ENCODE results near the gene DAB2. TPM values are rescaled to one million over a fixed set of nuclear protein-coding genes. Genes with fewer than 3 reads are reported as not detected.
"Not testable (repeated sequence)": the region's sequence is repeated elsewhere in the genome, so short reads cannot be mapped to it uniquely, and the experiment has no call there.

DAB2 gene
- total RNA-seq, 2 experiments from 2014 or later, result 0.25 to 0.28 TPM

DNA sequence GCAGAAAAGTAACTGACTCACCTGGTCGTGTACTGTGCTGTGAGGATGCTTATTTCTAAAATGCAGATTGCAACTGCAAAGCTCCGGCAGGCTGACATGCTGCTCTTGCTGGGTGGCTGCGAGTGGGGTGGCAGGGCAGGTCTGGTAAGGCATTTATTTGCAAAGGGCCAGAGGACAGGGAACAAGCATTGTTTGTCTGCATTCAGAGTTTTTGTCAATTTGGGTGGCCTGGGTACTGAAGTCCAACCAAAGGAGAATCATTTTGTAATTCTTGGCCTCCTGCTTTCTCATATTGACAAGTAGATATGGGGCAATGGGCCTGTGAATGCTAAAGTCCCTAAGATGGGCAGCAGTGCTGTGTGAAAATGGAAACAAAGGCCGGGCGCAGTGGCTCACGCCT lies 60.4 kb downstream of the DAB2 start, which contains the start of gene C9:
TSS of gene C9 (minus strand) at position 129 of the 400 bp plus-strand sequence. CDS start at position 98, 31 bp downstream.
- no peaks in the 10 kb centered on the region for H3K4me1 Mint-ChIP-seq
- no peaks in the 10 kb centered on the region for H3K27me3 Mint-ChIP-seq
- H3K9me3 Mint-ChIP-seq, result no peaks in the 10 kb centered on the region
- no peak for DNase-seq
- H3K27ac Mint-ChIP-seq, result no peak within 1 kb of the TSS
- H3K4me3 Mint-ChIP-seq, result no peak within 1 kb of the TSS
- no peaks in the 10 kb centered on the region for H3K36me3 Mint-ChIP-seq

DNA sequence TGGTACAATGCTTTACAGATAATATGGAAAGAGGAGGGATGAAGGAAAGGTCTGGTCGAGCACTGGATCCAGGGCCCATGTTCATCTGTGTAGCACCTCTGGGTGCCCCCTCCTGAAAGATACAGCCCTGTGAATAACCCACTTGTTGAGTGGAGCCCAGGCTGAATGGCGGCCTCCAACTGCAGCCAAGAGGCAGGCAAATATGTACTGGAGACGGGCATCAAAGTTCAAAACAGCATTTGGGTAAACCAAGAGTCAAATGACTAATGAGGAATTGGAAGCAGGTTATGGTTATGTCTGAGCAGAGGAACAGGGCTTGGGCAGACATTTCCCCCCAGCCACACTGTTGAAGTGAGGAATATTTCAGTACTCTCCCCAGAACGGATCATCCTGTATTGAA lies 61.6 kb downstream of the DAB2 start:
- Mint-ChIP-seq H3K27ac (no peak overlapping the region), H3K36me3 (no peaks in the 10 kb centered on the region)

DNA sequence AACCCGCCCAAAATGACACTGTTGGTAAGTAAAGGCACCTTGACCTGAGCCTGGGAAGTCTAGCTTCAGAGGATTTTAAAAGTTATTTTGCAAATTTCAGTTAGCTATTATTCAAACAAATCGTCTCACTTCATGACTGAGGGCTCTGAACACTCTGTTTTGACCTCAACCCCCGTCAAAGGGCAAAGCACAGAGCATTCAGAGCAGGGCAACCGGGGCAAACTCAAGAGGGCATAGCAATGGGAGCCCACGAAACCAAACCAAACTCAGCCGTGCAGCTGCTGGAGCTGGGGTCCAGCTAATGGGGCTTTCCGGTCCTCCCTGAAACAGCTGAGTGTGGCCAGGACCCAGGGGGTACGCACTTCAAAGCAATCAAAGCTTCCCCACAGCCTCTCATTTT lies 62.1 kb downstream of the DAB2 start:
- H3K9me3 Mint-ChIP-seq, result no peaks in the 10 kb centered on the region
- no peak overlapping the region for H3K4me3 Mint-ChIP-seq
- H3K4me1 Mint-ChIP-seq, result no peaks in the 10 kb centered on the region
- H3K36me3 Mint-ChIP-seq, result no peaks in the 10 kb centered on the region
- H3K27ac Mint-ChIP-seq, result no peak overlapping the region
- no peaks in the 10 kb centered on the region for H3K27me3 Mint-ChIP-seq
- DNase-seq, result no peak

More for the DNA sequence above, 61.6 kb downstream of the DAB2 start:
- Mint-ChIP-seq H3K27me3 (no peaks in the 10 kb centered on the region), H3K4me1 (no peaks in the 10 kb centered on the region), H3K4me3 (no peak overlapping the region), H3K9me3 (no peaks in the 10 kb centered on the region)
- DNase-seq, result no peak

DNA sequence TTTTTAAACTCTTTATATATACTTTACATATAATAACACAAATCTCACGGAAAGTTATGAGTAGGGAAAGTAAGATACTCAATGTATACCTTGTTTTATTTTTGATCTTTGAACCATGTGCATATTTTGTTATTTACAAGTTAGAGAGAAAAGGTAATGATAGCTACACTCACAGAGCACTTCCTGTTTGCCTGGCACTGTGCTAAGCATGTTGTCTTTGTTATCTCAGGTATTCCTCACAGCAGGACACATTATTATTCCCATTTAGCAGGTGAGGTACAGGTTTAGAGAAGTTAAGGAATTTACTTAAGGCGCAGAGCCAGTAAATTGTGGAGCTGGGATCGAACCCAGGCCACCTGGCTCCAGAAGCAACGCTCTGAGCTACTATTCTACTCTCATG lies 63.5 kb downstream of the DAB2 start:
- Mint-ChIP-seq H3K4me3 (no peak overlapping the region), H3K9me3 (no peaks in the 10 kb centered on the region), H3K27ac (no peak overlapping the region), H3K27me3 (no peaks in the 10 kb centered on the region), H3K4me1 (no peaks in the 10 kb centered on the region), H3K36me3 (no peaks in the 10 kb centered on the region)
- DNase-seq, result no peak

DNA sequence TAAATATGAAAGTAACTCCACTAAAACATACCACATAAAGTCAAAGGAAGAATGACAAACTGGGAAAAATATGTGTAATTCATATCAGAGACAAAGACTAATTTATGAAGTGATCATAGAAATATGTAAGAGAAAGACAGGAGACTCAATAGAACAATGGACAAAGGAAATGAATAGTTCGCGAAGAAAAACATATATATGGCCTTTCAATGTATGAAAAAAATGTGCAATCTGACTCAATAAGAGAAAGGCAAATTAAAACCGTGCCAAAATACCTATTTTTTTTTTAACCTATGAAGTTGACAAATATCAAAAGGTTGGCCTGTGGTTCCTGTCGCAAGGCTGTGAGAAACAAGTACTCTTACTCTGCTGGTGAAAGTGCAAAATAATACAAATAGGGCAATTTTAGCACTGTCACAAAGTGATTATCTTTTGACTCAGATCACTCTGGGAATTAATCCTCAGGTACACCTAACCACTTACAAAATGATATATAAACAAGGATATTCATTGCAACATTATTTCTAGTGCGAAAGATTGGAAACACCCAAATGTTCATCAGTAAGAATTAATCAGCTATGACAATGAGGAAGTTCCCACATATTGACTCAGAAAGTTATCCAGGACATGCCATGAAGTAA lies 64.2 kb downstream of the DAB2 start:
- Mint-ChIP-seq H3K4me3 (no peak overlapping the region), H3K36me3 (no peaks in the 10 kb centered on the region), H3K4me1 (no peaks in the 10 kb centered on the region), H3K27me3 (no peaks in the 10 kb centered on the region), H3K9me3 (no peaks in the 10 kb centered on the region), H3K27ac (no peak overlapping the region)
- no peak for DNase-seq

DNA sequence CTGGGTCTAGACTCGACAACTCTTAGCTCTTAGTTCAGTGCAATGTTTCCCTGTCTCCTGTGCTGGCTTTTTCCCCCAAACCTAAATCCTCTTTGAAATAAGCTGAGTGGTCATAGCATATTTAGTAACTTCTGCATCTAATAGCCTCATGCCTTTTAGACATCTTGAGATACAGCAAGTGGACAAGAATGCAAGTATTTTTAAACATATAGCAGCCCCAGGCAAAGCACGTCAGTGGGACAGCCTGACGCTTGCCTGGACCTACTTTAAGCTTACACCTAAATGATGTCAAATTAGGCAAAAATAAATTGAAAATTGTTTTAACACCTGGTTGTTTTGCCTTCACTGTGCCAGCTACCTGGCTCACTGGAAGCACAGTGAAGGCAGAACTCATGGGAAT lies 68.5 kb downstream of the DAB2 start:
- H3K36me3 Mint-ChIP-seq, result no peaks in the 10 kb centered on the region
- H3K4me3 Mint-ChIP-seq, result no peak overlapping the region
- no peaks in the 10 kb centered on the region for H3K27me3 Mint-ChIP-seq
- H3K9me3 Mint-ChIP-seq, result peaks cover 11% of the 10 kb centered on the region
- H3K27ac Mint-ChIP-seq, result no peak overlapping the region
- DNase-seq, result no peak
- peaks cover 2% of the 10 kb centered on the region for H3K4me1 Mint-ChIP-seq

DNA sequence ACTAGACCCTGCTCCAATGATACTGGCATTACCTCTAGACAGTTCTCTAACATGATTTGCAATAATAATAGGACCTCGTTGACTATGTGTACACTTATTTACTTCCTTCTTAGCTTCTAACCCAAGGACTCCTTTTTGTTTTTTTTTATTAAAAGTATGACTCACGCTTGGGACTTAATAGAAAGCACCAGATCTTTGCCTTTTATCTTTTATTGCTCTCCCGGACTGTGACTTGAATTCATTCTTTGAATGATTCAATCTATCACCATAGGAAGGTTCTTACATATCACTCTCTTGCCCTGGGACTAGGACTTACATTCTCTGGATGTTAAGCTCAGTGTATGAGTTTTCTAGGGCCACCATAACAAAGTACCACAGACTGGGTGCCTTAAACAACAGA lies 69.5 kb downstream of the DAB2 start:
- Mint-ChIP-seq H3K4me3 (no peak overlapping the region), H3K4me1 (peaks cover 2% of the 10 kb centered on the region), H3K27ac (no peak overlapping the region), H3K9me3 (peaks cover 11% of the 10 kb centered on the region), H3K36me3 (no peaks in the 10 kb centered on the region), H3K27me3 (no peaks in the 10 kb centered on the region)
- no peak for DNase-seq

DNA sequence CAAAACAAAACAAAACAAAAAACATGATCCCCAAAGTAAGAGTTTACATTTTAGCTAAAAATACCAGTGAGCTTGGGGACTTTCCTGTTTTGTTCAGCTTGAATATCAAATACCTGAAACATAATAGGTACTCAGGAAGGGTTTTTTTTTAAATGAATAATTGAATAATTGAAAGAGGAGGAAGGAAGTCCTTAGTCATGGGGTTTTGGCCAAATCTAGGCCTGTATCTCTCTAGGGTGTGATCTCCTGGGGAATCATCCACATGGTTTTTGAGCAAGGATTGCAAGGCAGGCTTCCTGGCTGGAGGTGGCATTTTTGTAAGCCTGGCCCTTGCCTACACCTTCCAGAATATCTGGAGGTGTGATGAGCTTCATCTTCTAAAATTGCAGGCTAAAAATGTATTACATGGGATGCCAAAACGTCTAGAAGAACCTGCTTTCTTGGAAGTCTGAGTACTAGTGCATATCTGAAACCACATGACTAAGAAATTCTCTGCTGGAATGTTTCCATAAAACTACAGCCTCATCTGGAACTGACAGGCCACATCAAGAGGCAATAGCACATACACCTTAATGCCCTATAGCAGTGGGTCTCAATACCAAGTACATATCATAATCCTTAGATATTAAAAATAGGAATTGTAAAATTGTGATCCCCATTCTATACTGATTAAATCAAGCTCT lies 70.9 kb downstream of the DAB2 start:
- DNase-seq, result no peak
- Mint-ChIP-seq H3K27ac (no peak overlapping the region), H3K9me3 (peaks cover 18% of the 10 kb centered on the region), H3K27me3 (no peaks in the 10 kb centered on the region), H3K4me3 (no peak overlapping the region), H3K4me1 (peaks cover 2% of the 10 kb centered on the region), H3K36me3 (no peaks in the 10 kb centered on the region)

DNA sequence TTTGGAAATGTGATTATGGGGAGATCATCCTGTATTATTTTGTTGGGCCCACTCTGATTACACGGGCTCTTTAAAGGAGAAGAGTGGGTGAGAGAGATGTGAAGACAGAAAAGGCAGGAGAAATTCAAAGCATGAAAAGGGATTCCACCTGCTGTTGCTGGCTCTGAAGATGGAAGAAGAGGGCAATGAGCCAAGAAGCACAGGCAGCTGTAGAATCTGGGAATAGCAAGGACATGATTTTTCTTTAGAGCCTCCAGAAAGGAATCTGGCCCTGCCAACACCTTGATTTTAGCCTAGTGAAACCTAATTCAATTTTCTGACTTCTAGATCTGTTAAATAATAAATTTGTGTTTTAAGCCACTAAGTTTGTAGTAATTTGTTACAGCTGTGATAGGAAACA lies 71.8 kb downstream of the DAB2 start:
- Mint-ChIP-seq H3K9me3 (peaks cover 18% of the 10 kb centered on the region), H3K27me3 (no peaks in the 10 kb centered on the region), H3K4me1 (peaks cover 2% of the 10 kb centered on the region), H3K36me3 (no peaks in the 10 kb centered on the region), H3K27ac (no peak overlapping the region), H3K4me3 (no peak overlapping the region)
- DNase-seq, result no peak

DNA sequence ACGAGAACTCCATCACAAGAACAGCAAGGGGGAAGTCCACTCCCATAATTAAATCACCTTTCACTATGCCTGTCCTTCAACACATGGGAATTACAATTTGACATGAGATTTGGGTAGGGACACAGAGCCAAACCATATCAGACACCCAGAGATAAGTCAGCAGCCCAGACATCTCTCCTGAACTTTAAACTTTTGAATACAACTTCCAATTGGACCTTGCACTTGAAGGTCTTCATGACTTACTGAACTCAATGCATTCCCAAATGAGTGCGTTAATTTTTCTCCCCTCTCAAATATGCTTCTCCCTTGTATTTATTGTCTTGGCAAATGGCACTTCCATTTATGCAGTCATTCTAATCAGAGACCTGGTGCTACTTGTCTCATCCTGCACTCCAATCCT lies 72.6 kb downstream of the DAB2 start:
- Mint-ChIP-seq H3K27ac (no peak overlapping the region), H3K4me3 (no peak overlapping the region), H3K27me3 (no peaks in the 10 kb centered on the region), H3K9me3 (peaks cover 18% of the 10 kb centered on the region), H3K36me3 (no peaks in the 10 kb centered on the region), H3K4me1 (peaks cover 2% of the 10 kb centered on the region)
- no peak for DNase-seq

DNA sequence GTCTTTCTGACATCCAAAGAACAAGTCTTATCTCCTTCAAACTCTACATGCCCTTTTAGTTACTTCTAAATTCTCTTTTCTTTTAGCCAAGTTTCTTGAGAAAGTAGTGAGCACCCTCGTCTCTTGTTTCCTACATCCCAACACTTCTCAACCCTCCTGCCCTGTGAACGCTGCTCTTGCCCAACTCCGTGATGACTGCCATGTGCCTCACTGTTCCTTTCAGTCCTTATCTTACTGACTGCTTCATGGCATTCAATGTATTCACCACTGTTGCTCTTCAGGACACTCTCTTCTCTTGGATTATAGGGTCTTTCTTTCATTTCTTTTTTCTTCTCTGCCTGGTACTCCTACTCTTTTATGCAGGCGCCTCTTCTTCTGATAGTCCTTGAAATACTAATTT lies 75.3 kb downstream of the DAB2 start:
- Mint-ChIP-seq H3K27me3 (peaks cover 2% of the 10 kb centered on the region), H3K27ac (no peak overlapping the region), H3K4me3 (no peak overlapping the region), H3K36me3 (no peaks in the 10 kb centered on the region), H3K9me3 (peaks cover 18% of the 10 kb centered on the region), H3K4me1 (peaks cover 2% of the 10 kb centered on the region)
- no peak for DNase-seq

DNA sequence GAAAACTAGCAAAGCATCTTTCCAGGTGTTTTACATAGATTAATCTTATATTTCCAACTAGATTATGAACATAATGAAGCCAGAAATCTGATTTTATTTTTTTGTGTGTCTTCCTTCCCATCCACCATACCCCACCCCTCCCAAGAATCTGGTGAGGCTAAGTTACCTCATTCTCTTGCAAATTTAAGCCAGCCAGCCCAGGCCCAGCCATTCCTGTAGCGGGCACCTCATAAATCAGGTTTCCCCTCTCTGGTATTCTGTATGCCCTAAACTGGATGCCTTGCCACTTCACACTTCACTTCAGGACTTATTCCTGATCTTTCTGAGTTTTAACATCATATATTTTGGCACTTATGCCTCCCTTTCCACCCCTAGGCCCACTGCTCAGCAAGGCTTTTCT lies 82.3 kb downstream of the DAB2 start:
- no peak for DNase-seq
- Mint-ChIP-seq H3K9me3 (no peaks in the 10 kb centered on the region), H3K4me3 (no peak overlapping the region), H3K27ac (no peak overlapping the region), H3K36me3 (no peaks in the 10 kb centered on the region), H3K27me3 (peaks cover 10% of the 10 kb centered on the region), H3K4me1 (no peaks in the 10 kb centered on the region)

DNA sequence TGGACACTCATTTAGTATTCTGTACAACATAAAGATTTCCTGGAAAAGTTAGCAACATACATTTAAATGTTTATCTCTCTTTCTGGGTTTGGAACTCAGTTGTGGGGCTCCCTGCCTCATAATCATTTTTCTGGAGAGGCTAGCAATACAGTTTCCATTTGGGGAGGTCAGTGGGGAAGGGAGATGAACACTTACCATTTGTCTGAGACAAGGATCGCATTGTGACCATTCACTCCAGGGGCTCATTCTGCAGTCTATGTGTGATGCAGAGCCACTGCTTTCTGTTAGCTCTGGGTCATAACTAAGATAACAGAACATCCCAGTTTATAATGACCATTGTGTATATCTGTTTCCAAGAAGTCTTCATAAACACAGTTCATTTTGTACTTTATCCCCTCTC lies 82.9 kb downstream of the DAB2 start:
- no peaks in the 10 kb centered on the region for H3K4me1 Mint-ChIP-seq

DNA sequence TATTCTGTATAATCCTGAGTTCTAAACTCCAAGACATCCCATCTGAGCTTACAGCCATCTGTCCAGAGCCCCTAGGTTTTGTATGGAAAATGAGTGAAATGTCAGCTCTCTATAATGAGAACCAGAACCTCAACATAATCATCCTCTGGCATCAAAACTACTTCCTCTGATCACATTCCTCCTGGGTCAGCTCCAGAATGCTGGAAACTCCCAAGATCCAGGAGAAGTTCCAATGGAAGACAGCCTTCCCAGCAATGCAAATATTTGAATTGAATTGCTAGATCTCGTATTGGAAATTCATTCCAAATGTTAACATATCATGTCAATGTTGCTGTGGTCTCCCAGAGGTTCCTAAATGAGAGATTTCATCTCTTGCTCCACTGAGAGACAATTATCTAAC lies 84.3 kb downstream of the DAB2 start:
- Mint-ChIP-seq H3K27me3 (peaks cover 10% of the 10 kb centered on the region), H3K4me1 (no peaks in the 10 kb centered on the region), H3K36me3 (no peaks in the 10 kb centered on the region), H3K27ac (no peak overlapping the region), H3K4me3 (no peak overlapping the region), H3K9me3 (no peaks in the 10 kb centered on the region)
- no peak for DNase-seq

More for the DNA sequence above, 82.9 kb downstream of the DAB2 start:
- no peaks in the 10 kb centered on the region for H3K36me3 Mint-ChIP-seq
- DNase-seq, result no peak
- no peaks in the 10 kb centered on the region for H3K9me3 Mint-ChIP-seq
- no peak overlapping the region for H3K27ac Mint-ChIP-seq
- H3K4me3 Mint-ChIP-seq, result no peak overlapping the region
- H3K27me3 Mint-ChIP-seq, result peaks cover 10% of the 10 kb centered on the region

DNA sequence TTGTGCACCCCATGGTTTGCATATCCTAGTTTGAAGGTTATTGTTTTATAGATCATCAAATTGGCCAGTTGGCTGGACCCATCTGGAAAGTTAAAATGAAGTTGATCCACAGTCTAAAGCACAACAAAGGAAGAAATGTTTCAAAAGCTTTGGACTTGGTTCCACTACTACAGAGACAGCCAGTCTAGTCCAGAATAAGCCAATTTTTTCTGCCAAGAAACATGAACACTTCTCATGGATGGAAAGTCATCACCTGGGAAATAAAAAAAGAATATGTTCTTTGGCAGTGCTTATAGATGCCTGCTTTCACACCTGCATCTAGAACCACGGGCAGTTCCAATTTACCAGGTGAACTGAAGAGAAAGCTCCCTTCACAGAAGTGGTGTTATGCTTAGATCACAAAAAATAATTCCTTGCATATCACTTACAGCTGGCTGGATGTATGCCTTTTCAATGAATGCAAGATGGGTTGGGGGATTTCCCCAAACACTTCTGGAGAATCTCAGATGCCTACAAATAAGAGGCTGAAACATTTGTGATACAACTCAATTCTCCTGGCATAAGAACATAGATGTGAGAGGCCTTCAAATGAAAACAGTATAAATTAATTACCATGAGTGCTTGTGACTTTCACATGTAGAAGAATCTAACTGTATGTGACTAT lies 87.4 kb downstream of the DAB2 start:
- Mint-ChIP-seq H3K27ac (no peak overlapping the region), H3K9me3 (peaks cover 3% of the 10 kb centered on the region), H3K4me1 (no peaks in the 10 kb centered on the region), H3K36me3 (no peaks in the 10 kb centered on the region), H3K27me3 (peaks cover 4% of the 10 kb centered on the region), H3K4me3 (no peak overlapping the region)
- no peak for DNase-seq

DNA sequence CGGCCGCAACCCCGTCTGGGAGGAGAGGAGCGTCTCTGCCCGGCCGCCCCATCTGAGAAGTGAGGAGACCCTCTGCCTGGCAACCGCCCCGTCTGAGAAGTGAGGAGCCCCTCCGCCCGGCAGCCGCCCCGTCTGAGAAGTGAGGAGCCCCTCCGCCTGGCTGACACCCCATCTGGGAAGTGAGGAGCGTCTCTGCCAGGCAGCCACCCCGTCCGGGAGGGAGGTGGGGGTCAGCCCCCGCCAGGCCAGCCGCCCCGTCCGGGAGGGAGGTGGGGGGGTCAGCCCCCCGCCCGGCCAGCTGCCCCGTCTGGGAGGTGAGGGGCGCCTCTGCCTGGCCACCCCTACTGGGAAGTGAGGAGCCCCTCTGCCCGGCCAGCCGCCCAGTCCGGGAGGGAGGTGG lies 90.5 kb downstream of the DAB2 start:
- H3K27ac Mint-ChIP-seq, H3K4me3 Mint-ChIP-seq, H3K36me3 Mint-ChIP-seq, H3K9me3 Mint-ChIP-seq, DNase-seq, H3K27me3 Mint-ChIP-seq, H3K4me1 Mint-ChIP-seq: not testable (repeated sequence)

All from activated naive CD8-positive, alpha-beta T cell treated with anti-CD3 and anti-CD28 coated beads for 36 hours (primary cell).